Measurements from ENCODE around the gene IL9. TPM values are rescaled to one million over a fixed set of nuclear protein-coding genes. Genes with fewer than 3 reads are reported as not detected.

The IL9 gene
- total and polyA plus RNA-seq, 2 of the 13 experiments (the other 11 are each of a cell fraction or from before 2014, with no cell fraction given), result not detected

GRCh38 chr5:135944967-135945560 lies 49.4 kb upstream of the IL9 start (continued):
- TF ChIP-seq RAD51 (IDR thresholded peaks at IDR 0.05; ENCODE audit: borderline replicate concordance) (no peak), ZBTB25 (CRISPR knock-in tag; IDR thresholded peaks at IDR 0.05) (peak; percentile 66; the same call in 1 of the 2 replicates), ERF (CRISPR knock-in tag; IDR thresholded peaks at IDR 0.05) (peak; percentile 43; the same call in 1 of the 2 replicates), ZNF652 (CRISPR knock-in tag; IDR thresholded peaks at IDR 0.05; ENCODE audit: borderline replicate concordance, low read depth) (0 out of 2 replicates have a peak, but pooled peaks have one; percentile 14), ZFP41 (CRISPR knock-in tag; IDR thresholded peaks at IDR 0.05; ENCODE audit: borderline replicate concordance) (no peak), LCORL (IDR thresholded peaks at IDR 0.05) (no peak), LCORL (CRISPR knock-in tag; IDR thresholded peaks at IDR 0.05) (peak; percentile 25; the same call in 1 of the 2 replicates), NFE2L1 (CRISPR knock-in tag; IDR thresholded peaks at IDR 0.05; ENCODE audit: borderline replicate concordance) (no peak), SOX5 (CRISPR knock-in tag; IDR thresholded peaks at IDR 0.05; ENCODE audit: borderline replicate concordance) (peak; percentile 17; the same call in 1 of the 2 replicates), NFIC (IDR thresholded peaks at IDR 0.05; ENCODE audit: low read length) (0 out of 2 replicates have a peak, but pooled peaks have one; percentile 22), ZNF781 (CRISPR knock-in tag; IDR thresholded peaks at IDR 0.05; ENCODE audit: borderline replicate concordance, not compliant biosample characterization) (no peak), STAG1 (CRISPR knock-in tag; IDR thresholded peaks at IDR 0.05) (peak; percentile 97), SMC3 (IDR thresholded peaks at IDR 0.05; ENCODE audit: low read length) (peak; percentile 99), HOMEZ (CRISPR knock-in tag; IDR thresholded peaks at IDR 0.05; ENCODE audit: low read depth) (peak; percentile 53; the same call in 1 of the 2 replicates), HMGXB4 (CRISPR knock-in tag; IDR thresholded peaks at IDR 0.05; ENCODE audit: borderline replicate concordance in 1 of 2, low read depth in 1 of 2) (peak in 1 of 2 experiments; percentile 35; a peak in 1 of 4 replicates), ZNF790 (CRISPR knock-in tag; IDR thresholded peaks at IDR 0.05; ENCODE audit: borderline replicate concordance) (no peak), HNF4G (IDR thresholded peaks at IDR 0.05; ENCODE audit: borderline replicate concordance, low read depth, low read length) (peak; percentile 72; the same call in 1 of the 2 replicates), HNF4G (CRISPR knock-in tag; IDR thresholded peaks at IDR 0.05; ENCODE audit: borderline replicate concordance, low read depth) (peak; percentile 42; the same call in 1 of the 2 replicates), MATR3 (CRISPR knock-in tag; IDR thresholded peaks at IDR 0.05) (no peak), MIXL1 (CRISPR knock-in tag; IDR thresholded peaks at IDR 0.05) (peak; percentile 24; the same call in 1 of the 2 replicates), RORA (CRISPR knock-in tag; IDR thresholded peaks at IDR 0.05) (no peak), DPF2 (CRISPR knock-in tag; IDR thresholded peaks at IDR 0.05; ENCODE audit: borderline replicate concordance, low read depth) (no peak), FOSL1 (CRISPR knock-in tag; IDR thresholded peaks at IDR 0.05; ENCODE audit: borderline replicate concordance) (no peak), FOXK1 (CRISPR knock-in tag; IDR thresholded peaks at IDR 0.05; ENCODE audit: borderline replicate concordance, low read depth) (0 out of 2 replicates have a peak, but pooled peaks have one; percentile 20), ZUFSP (CRISPR knock-in tag; IDR thresholded peaks at IDR 0.05; ENCODE audit: borderline replicate concordance) (no peak)
